ENCODE measurements around the gene ADCY3. TPM values are rescaled to one million over a fixed set of nuclear protein-coding genes. Genes with fewer than 3 reads are reported as not detected.

Gene ADCY3
- total and polyA plus RNA-seq, 9 of the 15 experiments (the other 6 are each of a cell fraction or from before 2014, with no cell fraction given), result 1.5 to 54.8 (median 26.3) TPM

GRCh38 chr2:24797644-24798043, 122.4 kb downstream of the ADCY3 start (continued):
- no peak for TF ChIP-seq MBD1 (CRISPR knock-in tag; IDR thresholded peaks at IDR 0.05)
- peak; percentile 64 for TF ChIP-seq TEAD4 (IDR thresholded peaks at IDR 0.05; ENCODE audit: low read length)
- TF ChIP-seq TEAD4 (CRISPR knock-in tag; IDR thresholded peaks at IDR 0.05; ENCODE audit: borderline replicate concordance), result no peak
- TF ChIP-seq, protein P1, sequence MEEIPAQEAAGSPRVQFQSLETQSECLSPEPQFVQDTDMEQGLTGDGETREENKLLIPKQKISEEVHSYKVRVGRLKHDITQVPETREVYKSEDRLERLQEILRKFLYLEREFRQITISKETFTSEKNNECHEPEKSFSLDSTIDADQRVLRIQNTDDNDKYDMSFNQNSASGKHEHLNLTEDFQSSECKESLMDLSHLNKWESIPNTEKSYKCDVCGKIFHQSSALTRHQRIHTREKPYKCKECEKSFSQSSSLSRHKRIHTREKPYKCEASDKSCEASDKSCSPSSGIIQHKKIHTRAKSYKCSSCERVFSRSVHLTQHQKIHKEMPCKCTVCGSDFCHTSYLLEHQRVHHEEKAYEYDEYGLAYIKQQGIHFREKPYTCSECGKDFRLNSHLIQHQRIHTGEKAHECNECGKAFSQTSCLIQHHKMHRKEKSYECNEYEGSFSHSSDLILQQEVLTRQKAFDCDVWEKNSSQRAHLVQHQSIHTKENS (CRISPR knock-in tag; IDR thresholded peaks at IDR 0.05), result no peak
- no peak for TF ChIP-seq ZNF224 (CRISPR knock-in tag; IDR thresholded peaks at IDR 0.05)
- peak in 1 of 2 experiments; percentile 43; a peak in 1 of 4 replicates for TF ChIP-seq HDAC1 (IDR thresholded peaks at IDR 0.05)
- TF ChIP-seq DPF2 (IDR thresholded peaks at IDR 0.05), result peak; percentile 81
- TF ChIP-seq TCF3 (CRISPR knock-in tag; IDR thresholded peaks at IDR 0.05), result peak; percentile 68
- TF ChIP-seq ZNF512 (tag; IDR thresholded peaks at IDR 0.05), result no peak
- TF ChIP-seq NCOR1 (IDR thresholded peaks at IDR 0.05), result peak; percentile 48; the same call in 1 of the 2 replicates
- no peak for TF ChIP-seq MCM3 (IDR thresholded peaks at IDR 0.05)
- no peak for TF ChIP-seq NONO (IDR thresholded peaks at IDR 0.05; ENCODE audit: low read depth in 2 of 2, low read length in 1 of 2)
- no peak for TF ChIP-seq ZNF586 (CRISPR knock-in tag; conservative IDR thresholded peaks at IDR 0.05)
- TF ChIP-seq AFF4 (CRISPR knock-in tag; IDR thresholded peaks at IDR 0.05), result no peak
- TF ChIP-seq WHSC1 (IDR thresholded peaks at IDR 0.05; ENCODE audit: low read length), result no peak
- TF ChIP-seq ARID1B (IDR thresholded peaks at IDR 0.05), result peak; percentile 81
